H1 (cell line): ENCODE measurements around the gene PPP1R1A.

Experiments used
- ATF3 ChIP-seq: IDR thresholded peaks from 2 replicates; pipeline ENCODE4 v1.6.1; 2011; ENCODE audit warnings: low read depth, mild to moderate bottlenecking, low read length; ENCODE audit not compliant: insufficient read depth
- E2F6 ChIP-seq: IDR thresholded peaks from 2 replicates; pipeline ENCODE4 v1.6.1; 2012; ENCODE audit warnings: inconsistent platforms
- FOSL1 ChIP-seq: IDR thresholded peaks from 2 replicates; pipeline ENCODE4 v1.6.1; 2011; ENCODE audit warnings: mild to moderate bottlenecking, low read depth, low read length, moderate library complexity; ENCODE audit not compliant: insufficient read depth
- JUN ChIP-seq: IDR thresholded peaks from 2 replicates; pipeline ENCODE4 v1.6.1; 2011; ENCODE audit warnings: low read depth, mild to moderate bottlenecking, improper control_type of control experiment, low read length
- RNF2 ChIP-seq: fragments of 200-900, 300-1000 bp; sonication (generic); IDR thresholded peaks from 2 replicates; pipeline ENCODE4 v1.7.1; 2016; ENCODE audit warnings: borderline replicate concordance, low read depth, mild to moderate bottlenecking, antibody characterized with exemption, low read length; ENCODE audit not compliant: poor library complexity, severe bottlenecking; ENCODE audit errors: missing control alignments
- RXRA ChIP-seq: IDR thresholded peaks from 2 replicates; pipeline ENCODE4 v1.6.1; 2011; ENCODE audit warnings: low read depth, mild to moderate bottlenecking, low read length, moderate library complexity; ENCODE audit not compliant: insufficient read depth

- no peak for TF ChIP-seq RNF2
- TF ChIP-seq RXRA: no peak
- TF ChIP-seq ATF3: no peak
- TF ChIP-seq JUN: no peak
- TF ChIP-seq E2F6: no peak
- TF ChIP-seq FOSL1: no peak
Measured at GRCh38 chr12:54603173-54603814, 14.8 kb upstream of the PPP1R1A start.
